Endothelial cell of umbilical vein (primary cell): ENCODE measurements around the gene PTGS1. TPM values are rescaled to one million over a fixed set of nuclear protein-coding genes. Genes with fewer than 3 reads are reported as not detected.
"Not testable (repeated sequence)": the region's sequence is repeated elsewhere in the genome, so short reads cannot be mapped to it uniquely, and the experiment has no call there.

Experiments
- BruUV-seq: library from RNA; stranded (reverse); fragments of 400-500 nt; replicated peaks from 2 replicates; lab custom pipeline; 2021; lab: Mats Ljungman, UMichigan
- CTCF ChIA-PET: fragments of 300-600, 350-600 bp; sonication (Branson Sonifier 250); formaldehyde crosslinking; loops from one replicate; lab custom pipeline; 2021; ENCODE audit warnings: antibody characterized with exemption, inconsistent platforms; lab: Charles Lee
- POLR2A ChIA-PET: fragments of 300-600, 350-600 bp; sonication (Branson Sonifier 250); formaldehyde crosslinking; loops from one replicate; lab custom pipeline; 2021; ENCODE audit warnings: antibody characterized with exemption, inconsistent platforms; lab: Charles Lee
- DNase-seq: peaks from one replicate; pipeline ENCODE4 v3.0.0-alpha.2; 2011; ENCODE audit warnings: low read depth, low spot score
- FAIRE-seq: peaks from 2 replicates; lab custom pipeline; 2011; peaks lifted over from hg19 to GRCh38; lab: Jason Lieb, UNC
- H2AFZ ChIP-seq: 2 replicates; pipeline ENCODE4 v1.6.0; 2012; ENCODE audit warnings: low read depth, low read length, control low read depth, inconsistent platforms
- H3K27ac ChIP-seq: 2 replicates; pipeline ENCODE4 v1.5.1; 2011; ENCODE audit warnings: low read depth, mild to moderate bottlenecking, control low read depth, low read length, moderate library complexity; ENCODE audit not compliant: insufficient read depth
- H3K27me3 ChIP-seq, 2 experiments: 2 replicates each; pipeline versions ENCODE4 v1.6.0 to v1.6.1; 2011; ENCODE audit warnings: low read length in 2 of 2, mixed read lengths in 1 of 2; ENCODE audit not compliant: control insufficient read depth in 2 of 2, insufficient read depth in 2 of 2
- H3K36me3 ChIP-seq, 2 experiments: 2 replicates in 1 of 2; 3 replicates in 1 of 2; pipeline ENCODE4 v1.5.1; 2011; ENCODE audit warnings: low read length in 2 of 2, mild to moderate bottlenecking in 1 of 2, moderate library complexity in 1 of 2; ENCODE audit not compliant: control insufficient read depth in 2 of 2, insufficient read depth in 2 of 2; ENCODE audit errors: extremely low read depth in 1 of 2
- H3K4me1 ChIP-seq: 3 replicates; pipeline ENCODE4 v1.5.1; 2011; ENCODE audit warnings: mild to moderate bottlenecking, low read length; ENCODE audit not compliant: control insufficient read depth, insufficient read depth; ENCODE audit errors: extremely low read depth
- H3K4me2 ChIP-seq: 2 replicates; pipeline ENCODE4 v1.6.1; 2011; ENCODE audit warnings: low read length, control low read depth, mixed read lengths; ENCODE audit not compliant: insufficient read depth
- H3K4me3 ChIP-seq, 3 experiments: fragments of 200-600 bp in 1 of 3; sonication (generic), shearing (Covaris generic) in 1 of 3; replicated peaks in 1 of 3; 2 replicates each; pipeline ENCODE4 v1.5.1; 2011 to 2016; ENCODE audit warnings: control low read depth in 3 of 3, low read length in 3 of 3, mild to moderate bottlenecking in 2 of 3, inconsistent platforms in 1 of 3, low read depth in 1 of 3, moderate library complexity in 1 of 3; ENCODE audit not compliant: insufficient read depth in 1 of 3
- H3K79me2 ChIP-seq: 2 replicates; pipeline ENCODE4 v1.6.0; 2012; ENCODE audit warnings: low read length, inconsistent platforms; ENCODE audit not compliant: control insufficient read depth, insufficient read depth
- H3K9ac ChIP-seq: replicated peaks from 2 replicates; pipeline ENCODE3; 2011; ENCODE audit warnings: low read length, control low read depth; ENCODE audit not compliant: insufficient read depth; ENCODE audit errors: extremely low read depth
- H3K9me1 ChIP-seq: replicated peaks from 3 replicates; pipeline ENCODE4 v1.6.0; 2011; ENCODE audit warnings: mild to moderate bottlenecking, low read length; ENCODE audit not compliant: control insufficient read depth, insufficient read depth; ENCODE audit errors: extremely low read depth
- H3K9me3 ChIP-seq: replicated peaks from 2 replicates; pipeline ENCODE4 v1.5.1; 2012; ENCODE audit warnings: low read length, inconsistent platforms; ENCODE audit not compliant: control insufficient read depth, insufficient read depth
- H4K20me1 ChIP-seq: replicated peaks from 2 replicates; pipeline ENCODE3; 2011; ENCODE audit warnings: mild to moderate bottlenecking, low read length; ENCODE audit not compliant: control insufficient read depth, insufficient read depth; ENCODE audit errors: extremely low read depth
- EZH2 ChIP-seq: IDR thresholded peaks from 2 replicates; pipeline ENCODE4 v1.6.1; 2012; ENCODE audit warnings: borderline replicate concordance, low read depth, mild to moderate bottlenecking, moderate library complexity, low read length, inconsistent platforms; ENCODE audit not compliant: severe bottlenecking
- GATA2 ChIP-seq: IDR thresholded peaks from 2 replicates; pipeline ENCODE4 v1.7.0; 2011; ENCODE audit warnings: low read depth, mild to moderate bottlenecking, moderate library complexity, mixed read lengths, low read length; ENCODE audit not compliant: insufficient read length, insufficient read depth
- JUN ChIP-seq: IDR thresholded peaks from 2 replicates; pipeline ENCODE4 v1.6.1; 2011; ENCODE audit warnings: borderline replicate concordance, low read depth; ENCODE audit not compliant: insufficient read length, insufficient read depth
- POLR2A ChIP-seq: IDR thresholded peaks from 2 replicates; pipeline ENCODE4 v1.6.1; 2012; ENCODE audit warnings: low read depth, mild to moderate bottlenecking, control low read depth, low read length
- dilution Hi-C: fragments of 300-500 bp; cut with MboI; formaldehyde crosslinking; loops from one replicate; pipeline ENCODE4 v1.15.0; 2019; ENCODE audit warnings: low sequenced_read_pairs; ENCODE audit not compliant: extremely low pct_ligation_motif_present
- intact Hi-C: fragments of 100-400 bp; cut with micrococcal nuclease; formaldehyde crosslinking; loops from one replicate; pipeline ENCODE4 v1.10.0; 2022
- polyA plus RNA-seq, 4 experiments: library from polyadenylated mRNA; depleted of rRNA in 3 of 4; stranded (reverse) in 3 of 4; unstranded in 1 of 4; fragments of >200 nt; gene quantifications; 2 replicates each; pipeline versions ENCODE4 v1.2.1 to v1.2.3, GENCODE V29; 2011 to 2012; ENCODE audit warnings: missing spikeins in 1 of 4
- total RNA-seq: library from RNA; stranded (reverse); gene quantifications from 2 replicates; pipeline ENCODE4 v1.2.3, GENCODE V29; 2021

Gene PTGS1
- total and polyA plus RNA-seq, 2 donors (not counting 3 experiments of a cell fraction or from before 2014, with no cell fraction given) = 37.6 to 45.2 TPM

GRCh38 chr9:122406070-122406890 lies 35.5 kb downstream of the PTGS1 start:
- Histone ChIP-seq H3K27ac (no peak overlapping the region), H3K27me3 (no peaks in the 10 kb centered on the region), H2AFZ (no peak overlapping the region), H3K9ac (no peak overlapping the region), H3K4me3 (no peak overlapping the region), H3K9me1 (no peaks in the 10 kb centered on the region), H3K9me3 (no peaks in the 10 kb centered on the region), H4K20me1 (no peaks in the 10 kb centered on the region), H3K4me1 (peaks cover 13% of the 10 kb centered on the region), H3K36me3 (no peaks in the 10 kb centered on the region), H3K79me2 (no peaks in the 10 kb centered on the region), H3K4me2 (no peak overlapping the region)
- dilution Hi-C loops (no loop called here), intact Hi-C loops (no loop called here)
- no peak for DNase-seq
- no peak for FAIRE-seq
- no peak for TF ChIP-seq POLR2A
- TF ChIP-seq EZH2 = no peak
- TF ChIP-seq JUN = no peak
- TF ChIP-seq GATA2 = no peak
- no TSS peak for BruUV-seq
- ChIA-PET CTCF (no interaction called here), POLR2A (no interaction called here)

GRCh38 chr9:122414108-122414507 lies 43.3 kb downstream of the PTGS1 start:
- FAIRE-seq, H3K27me3 ChIP-seq, H3K9me3 ChIP-seq, H3K4me3 ChIP-seq, intact Hi-C loops, CTCF ChIA-PET, DNase-seq, dilution Hi-C loops, POLR2A ChIA-PET, H4K20me1 ChIP-seq, H3K79me2 ChIP-seq, H3K36me3 ChIP-seq, H3K4me1 ChIP-seq, H3K9me1 ChIP-seq, H3K27ac ChIP-seq, H3K4me2 ChIP-seq, BruUV-seq, H2AFZ ChIP-seq, H3K9ac ChIP-seq: not testable (repeated sequence)
